ENCODE measurements around the gene UQCRC1.

UQCRC1 gene

GRCh38 chr3:48600711-48601621 lies 8.5 kb downstream of the UQCRC1 start:
- H3K4me1 ChIP-seq (ENCODE audit: control insufficient read depth in 1 of 2, insufficient read depth in 1 of 2, low read depth in 1 of 2, low read length in 1 of 2), result no peaks in the 10 kb centered on the region
- no peak for TF ChIP-seq CTCF (IDR thresholded peaks at IDR 0.05)
- H3K36me3 ChIP-seq, result peaks cover 95% of the 10 kb centered on the region
- no peak overlapping the region for H3K4me3 ChIP-seq (ENCODE audit: low read depth in 1 of 2, low read length in 1 of 2)
- H3K9me3 ChIP-seq, result no peaks in the 10 kb centered on the region
- peaks cover 8% of the 10 kb centered on the region for H3K27me3 ChIP-seq
- no peak overlapping the region for H3K27ac ChIP-seq

GRCh38 chr3:48599509-48600285 lies 9.7 kb downstream of the UQCRC1 start:
- Histone ChIP-seq H3K36me3 (peaks cover 82% of the 10 kb centered on the region), H3K27me3 (peaks cover 21% of the 10 kb centered on the region), H3K4me3 (ENCODE audit: low read depth in 1 of 2, low read length in 1 of 2) (no peak overlapping the region), H3K27ac (no peak overlapping the region), H3K9me3 (no peaks in the 10 kb centered on the region), H3K4me1 (ENCODE audit: control insufficient read depth in 1 of 2, insufficient read depth in 1 of 2, low read depth in 1 of 2, low read length in 1 of 2) (no peaks in the 10 kb centered on the region)
- TF ChIP-seq CTCF (IDR thresholded peaks at IDR 0.05), result no peak

- no peak for TF ChIP-seq CTCF (IDR thresholded peaks at IDR 0.05)
- Histone ChIP-seq H3K4me1 (ENCODE audit: control insufficient read depth in 1 of 2, insufficient read depth in 1 of 2, low read depth in 1 of 2, low read length in 1 of 2) (no peaks in the 10 kb centered on the region), H3K4me3 (ENCODE audit: low read depth in 1 of 2, low read length in 1 of 2) (no peak overlapping the region), H3K36me3 (peaks cover 76% of the 10 kb centered on the region), H3K9me3 (no peaks in the 10 kb centered on the region), H3K27me3 (peaks cover 27% of the 10 kb centered on the region), H3K27ac (no peak overlapping the region)
Measured at GRCh38 chr3:48599077-48599501, 10.4 kb downstream of the UQCRC1 start.

GRCh38 chr3:48598323-48599076 lies 10.9 kb downstream of the UQCRC1 start:
- H3K36me3 ChIP-seq, result peaks cover 70% of the 10 kb centered on the region
- H3K4me3 ChIP-seq (ENCODE audit: low read depth in 1 of 2, low read length in 1 of 2), result no peak overlapping the region
- H3K27ac ChIP-seq, result no peak overlapping the region
- TF ChIP-seq CTCF (IDR thresholded peaks at IDR 0.05), result no peak
- H3K4me1 ChIP-seq (ENCODE audit: control insufficient read depth in 1 of 2, insufficient read depth in 1 of 2, low read depth in 1 of 2, low read length in 1 of 2), result no peaks in the 10 kb centered on the region
- H3K9me3 ChIP-seq, result no peaks in the 10 kb centered on the region
- H3K27me3 ChIP-seq, result peaks cover 33% of the 10 kb centered on the region

GRCh38 chr3:48597408-48597800 lies 12.0 kb downstream of the UQCRC1 start:
- TF ChIP-seq CTCF (IDR thresholded peaks at IDR 0.05), result no peak
- no peak overlapping the region for H3K4me3 ChIP-seq (ENCODE audit: low read depth in 1 of 2, low read length in 1 of 2)
- H3K27me3 ChIP-seq, result peaks cover 44% of the 10 kb centered on the region
- H3K36me3 ChIP-seq, result peaks cover 59% of the 10 kb centered on the region
- H3K4me1 ChIP-seq (ENCODE audit: control insufficient read depth in 1 of 2, insufficient read depth in 1 of 2, low read depth in 1 of 2, low read length in 1 of 2), result no peaks in the 10 kb centered on the region
- H3K9me3 ChIP-seq, result no peaks in the 10 kb centered on the region
- no peak overlapping the region for H3K27ac ChIP-seq
